GDM1 (cell line): ENCODE measurements around the gene TBL3.
A peak's percentile ranks its signal among the peaks of the same experiment; 100 is the strongest.

ENCODE experiments used
- DNase-seq: peaks from one replicate; lab custom pipeline; 2025; lab: John Stamatoyannopoulos, UW

The TBL3 gene

GRCh38 chr16:1964506-1965395 is 7.1 kb upstream of the TBL3 start, which contains the start of gene RPS2:
Gene RPS2, minus strand, starts transcription at chr16:1964826. Its CDS starts 201 bp downstream, at chr16:1964625.
- peak; percentile 96 for DNase-seq

- DNase-seq = no peak
Observed at GRCh38 chr16:1965396-1966001, 6.4 kb upstream of the TBL3 start.

- DNase-seq = no peak
Observed at GRCh38 chr16:1966460-1966859, 5.4 kb upstream of the TBL3 start, which contains the start of gene RNF151. Gene RNF151, plus strand, starts transcription at chr16:1966856. Its CDS starts 26 bp downstream, at chr16:1966882.

- no peak for DNase-seq
Observed at GRCh38 chr16:1968146-1968953, 3.5 kb upstream of the TBL3 start.

GRCh38 chr16:1972490-1972877 is 631 bp downstream of the TBL3 start:
- no peak for DNase-seq

- no peak for DNase-seq
Observed at GRCh38 chr16:1973461-1974156, 1.8 kb downstream of the TBL3 start.

GRCh38 chr16:1974157-1975070 is 2.6 kb downstream of the TBL3 start:
- DNase-seq = no peak

GRCh38 chr16:1975432-1976215 is 3.8 kb downstream of the TBL3 start:
- DNase-seq = no peak

- DNase-seq = no peak
Observed at GRCh38 chr16:1976216-1976520, 4.3 kb downstream of the TBL3 start.

GRCh38 chr16:1976951-1977874 is 5.4 kb downstream of the TBL3 start:
- DNase-seq = no peak

GRCh38 chr16:1977875-1978268 is 6.0 kb downstream of the TBL3 start:
- no peak for DNase-seq

- no peak for DNase-seq
Observed at GRCh38 chr16:1978476-1979120, 6.7 kb downstream of the TBL3 start.

- no peak for DNase-seq
Observed at GRCh38 chr16:1979271-1980029, 7.6 kb downstream of the TBL3 start.

GRCh38 chr16:1980030-1980769 is 8.3 kb downstream of the TBL3 start:
- no peak for DNase-seq

- DNase-seq = no peak
Observed at GRCh38 chr16:1980770-1981087, 8.9 kb downstream of the TBL3 start.

GRCh38 chr16:1981398-1981836 is 9.6 kb downstream of the TBL3 start, which contains the start of gene NOXO1:
Gene NOXO1, minus strand, starts transcription at chr16:1981469. Its CDS starts 290 bp downstream, at chr16:1981179.
- DNase-seq = no peak

- no peak for DNase-seq
Observed at GRCh38 chr16:1982013-1982433, 10.2 kb downstream of the TBL3 start.
